Fibroblast of lung (primary cell): ENCODE data around the gene GPR180. TPM values are rescaled to one million over a fixed set of nuclear protein-coding genes. Genes with fewer than 3 reads are reported as not detected.

ENCODE experiments used
- DNase-seq, 2 donors: peaks; one replicate each; pipeline versions ENCODE4 v3.0.0 to v3.0.0-alpha.2; 2010; ENCODE audit warnings: low read depth in 2 of 2
- H2AFZ ChIP-seq: 2 replicates; pipeline ENCODE4 v1.5.1; 2012; ENCODE audit warnings: low read length, control low read depth, inconsistent platforms
- H3K27ac ChIP-seq: 2 replicates; pipeline ENCODE4 v1.5.1; 2011; ENCODE audit warnings: low read length, control low read depth; ENCODE audit not compliant: insufficient read depth
- H3K27me3 ChIP-seq: 2 replicates; pipeline ENCODE4 v1.5.1; 2011; ENCODE audit warnings: mild to moderate bottlenecking, low read length; ENCODE audit not compliant: control insufficient read depth, insufficient read depth
- H3K36me3 ChIP-seq: 2 replicates; pipeline ENCODE4 v1.5.1; 2011; ENCODE audit warnings: low read length; ENCODE audit not compliant: control insufficient read depth, insufficient read depth
- H3K4me1 ChIP-seq: 2 replicates; pipeline ENCODE4 v1.5.1; 2011; ENCODE audit warnings: low read length; ENCODE audit not compliant: control insufficient read depth, insufficient read depth; ENCODE audit errors: extremely low read depth
- H3K4me2 ChIP-seq: 2 replicates; pipeline ENCODE4 v1.5.1; 2011; ENCODE audit warnings: low read length, control low read depth; ENCODE audit not compliant: insufficient read depth; ENCODE audit errors: extremely low read depth
- H3K4me3 ChIP-seq, 4 experiments: fragments of 200-600 bp in 1 of 4; sonication (generic) in 1 of 4; replicated peaks in 1 of 4; 2 replicates each; pipeline ENCODE4 v1.5.1; 2011 to 2016; ENCODE audit warnings: low read length in 4 of 4, low read depth in 3 of 4, mild to moderate bottlenecking in 3 of 4, control low read depth in 2 of 4, inconsistent platforms in 1 of 4, mixed read lengths in 1 of 4; ENCODE audit not compliant: insufficient read depth in 1 of 4; ENCODE audit errors: control extremely low read depth in 1 of 4
- H3K79me2 ChIP-seq: 2 replicates; pipeline ENCODE4 v1.5.1; 2012; ENCODE audit warnings: mild to moderate bottlenecking, low read length, inconsistent platforms; ENCODE audit not compliant: control insufficient read depth, insufficient read depth
- H3K9ac ChIP-seq: 2 replicates; pipeline ENCODE4 v1.5.1; 2011; ENCODE audit warnings: mild to moderate bottlenecking, low read length, control low read depth; ENCODE audit not compliant: insufficient read depth
- H3K9me3 ChIP-seq: 2 replicates; pipeline ENCODE4 v1.5.1; 2012; ENCODE audit warnings: low read depth, low read length; ENCODE audit not compliant: control insufficient read depth, insufficient read depth
- H4K20me1 ChIP-seq: 2 replicates; pipeline ENCODE4 v1.5.1; 2011; ENCODE audit warnings: low read length; ENCODE audit not compliant: control insufficient read depth, insufficient read depth; ENCODE audit errors: extremely low read depth
- CTCF ChIP-seq, 2 donors: IDR thresholded peaks in 1 of 2; conservative IDR thresholded peaks in 1 of 2; 1 replicate in 1 of 2; 2 replicates in 1 of 2; pipeline ENCODE4 v1.5.1; 2011 to 2012; ENCODE audit warnings: low read length in 2 of 2, control low read depth in 1 of 2, inconsistent platforms in 1 of 2, low read depth in 1 of 2, mild to moderate bottlenecking in 1 of 2
- EZH2 ChIP-seq: IDR thresholded peaks from 2 replicates; pipeline ENCODE4 v1.5.1; 2012; ENCODE audit warnings: low read length, control low read depth, mild to moderate bottlenecking; ENCODE audit errors: missing control alignments
- polyA plus RNA-seq, 2 donors: library from polyadenylated mRNA; depleted of rRNA in 1 of 2; stranded (reverse) in 1 of 2; unstranded in 1 of 2; fragments of >200 nt; gene quantifications; 2 replicates each; pipeline ENCODE4 v1.2.1, GENCODE V29; 2011 to 2012; ENCODE audit warnings: missing spikeins in 1 of 2
- total RNA-seq: library from RNA; depleted of rRNA; stranded (reverse); fragments of >200 nt; gene quantifications from 2 replicates; pipeline ENCODE4 v1.2.1, GENCODE V29; 2014

The GPR180 gene
- total and polyA plus RNA-seq, 2 donors (not counting 1 experiment from before 2014, with no cell fraction given), result 9.0 to 12.1 TPM

GRCh38 chr13:94569615-94570014 lies 32.0 kb upstream of the GPR180 start:
- Histone ChIP-seq H3K36me3 (peaks cover 4% of the 10 kb centered on the region), H3K9ac (no peak overlapping the region), H2AFZ (no peak overlapping the region), H3K79me2 (no peaks in the 10 kb centered on the region), H3K4me1 (no peaks in the 10 kb centered on the region), H3K27ac (no peak overlapping the region), H3K9me3 (no peaks in the 10 kb centered on the region), H3K27me3 (no peaks in the 10 kb centered on the region), H3K4me2 (no peak overlapping the region), H3K4me3 (no peak overlapping the region), H4K20me1 (no peaks in the 10 kb centered on the region)
- no peak for TF ChIP-seq EZH2
- TF ChIP-seq CTCF (conservative IDR thresholded peaks at IDR 0.05 in 1 of 2, IDR thresholded peaks at IDR 0.05 in 1 of 2; ENCODE audit: low read depth in 1 of 2, low read length in 2 of 2), result no peak
- no peak for DNase-seq

- Histone ChIP-seq H3K79me2 (no peaks in the 10 kb centered on the region), H4K20me1 (no peaks in the 10 kb centered on the region), H3K36me3 (peaks cover 4% of the 10 kb centered on the region), H3K9me3 (no peaks in the 10 kb centered on the region), H3K27ac (no peak overlapping the region), H3K4me1 (no peaks in the 10 kb centered on the region), H3K9ac (no peak overlapping the region), H2AFZ (no peak overlapping the region), H3K27me3 (no peaks in the 10 kb centered on the region), H3K4me3 (no peak overlapping the region), H3K4me2 (no peak overlapping the region)
- DNase-seq, result no peak
- TF ChIP-seq EZH2 (no peak), CTCF (conservative IDR thresholded peaks at IDR 0.05 in 1 of 2, IDR thresholded peaks at IDR 0.05 in 1 of 2; ENCODE audit: low read depth in 1 of 2, low read length in 2 of 2) (no peak)
These were observed 22.6 kb upstream of the GPR180 start for GRCh38 chr13:94579063-94579462.

- Histone ChIP-seq H3K27ac (no peak overlapping the region), H3K79me2 (no peaks in the 10 kb centered on the region), H3K27me3 (no peaks in the 10 kb centered on the region), H4K20me1 (no peaks in the 10 kb centered on the region), H2AFZ (no peak overlapping the region), H3K36me3 (peaks cover 4% of the 10 kb centered on the region), H3K4me2 (no peak overlapping the region), H3K4me1 (no peaks in the 10 kb centered on the region), H3K9me3 (no peaks in the 10 kb centered on the region), H3K4me3 (no peak overlapping the region), H3K9ac (no peak overlapping the region)
- peak in 1 of 2 donors; percentile 14 for DNase-seq
- TF ChIP-seq CTCF (conservative IDR thresholded peaks at IDR 0.05 in 1 of 2, IDR thresholded peaks at IDR 0.05 in 1 of 2; ENCODE audit: low read depth in 1 of 2, low read length in 2 of 2) (no peak), EZH2 (no peak)
These were observed 17.7 kb upstream of the GPR180 start for GRCh38 chr13:94583926-94584325.
